Keratinocyte (primary cell): ENCODE measurements around the gene ODAD2.
"Not testable (repeated sequence)": the region's sequence is repeated elsewhere in the genome, so short reads cannot be mapped to it uniquely, and the experiment has no call there.

Experiments
- CTCF ChIP-seq, 3 experiments: IDR thresholded peaks in 1 of 3; conservative IDR thresholded peaks in 1 of 3; optimal IDR thresholded peaks in 1 of 3; 2 replicates in 2 of 3; 3 replicates in 1 of 3; pipeline versions ENCODE3 to v1.5.1; 2011; ENCODE audit warnings: low read length in 3 of 3, mild to moderate bottlenecking in 3 of 3, moderate library complexity in 2 of 3, control low read depth in 1 of 3, inconsistent platforms in 1 of 3; ENCODE audit not compliant: insufficient read depth in 2 of 3; ENCODE audit errors: extremely low read depth in 1 of 3
- EZH2 ChIP-seq: IDR thresholded peaks from one replicate; pipeline ENCODE4 v1.6.1; 2012; ENCODE audit warnings: inconsistent platforms, mild to moderate bottlenecking, low read length, moderate library complexity

- not testable (repeated sequence) for TF ChIP-seq CTCF (optimal IDR thresholded peaks at IDR 0.05 in 1 of 3, IDR thresholded peaks at IDR 0.05 in 1 of 3, conservative IDR thresholded peaks at IDR 0.05 in 1 of 3; ENCODE audit: extremely low read depth in 1 of 3, insufficient read depth in 2 of 3, low read length in 3 of 3); EZH2
Observed at GRCh38 chr10:27969931-27970330, 28.9 kb downstream of the ODAD2 start.
